T-helper 1 cell treated with Interleukin-12 subunit alpha and Interleukin-12 subunit beta and Interleukin-4 antibody, amounts not matched to agents 30 ng/mL and 1 ng/mL, for 36 hours (primary cell): Measurements from ENCODE around the gene GPR137B. TPM values are rescaled to one million over a fixed set of nuclear protein-coding genes. Genes with fewer than 3 reads are reported as not detected.
"Not testable (repeated sequence)": the region's sequence is repeated elsewhere in the genome, so short reads cannot be mapped to it uniquely, and the experiment has no call there.

Experiments used
- intact Hi-C: fragments of 100-400 bp; cut with micrococcal nuclease; formaldehyde crosslinking; loops from one replicate; pipeline ENCODE4 v1.15.1; 2024
- total RNA-seq: library from RNA; stranded (reverse); gene quantifications from 2 replicates; pipeline ENCODE4 v1.2.3, GENCODE V29; 2022

GPR137B gene
- total RNA-seq, 1 donor from 2014 or later, result 6.7 TPM

- intact Hi-C loops, result no loop called here
Observed at GRCh38 chr1:236185687-236186086, 43.3 kb downstream of the GPR137B start.

GRCh38 chr1:236186471-236186870, 44.1 kb downstream of the GPR137B start:
- intact Hi-C loops, result not testable (repeated sequence)

GRCh38 chr1:236188084-236188483, 45.7 kb downstream of the GPR137B start:
- intact Hi-C loops, result not testable (repeated sequence)

GRCh38 chr1:236193184-236193583, 50.8 kb downstream of the GPR137B start:
- intact Hi-C loops, result no loop called here

GRCh38 chr1:236200925-236201324, 58.6 kb downstream of the GPR137B start:
- intact Hi-C loops, result no loop called here

- intact Hi-C loops, result no loop called here
Observed at GRCh38 chr1:236201786-236202185, 59.4 kb downstream of the GPR137B start.

GRCh38 chr1:236204039-236204438, 61.7 kb downstream of the GPR137B start:
- intact Hi-C loops, result no loop called here

- intact Hi-C loops, result no loop called here
Observed at GRCh38 chr1:236204656-236205055, 62.3 kb downstream of the GPR137B start.

GRCh38 chr1:236206548-236206947, 64.2 kb downstream of the GPR137B start:
- intact Hi-C loops, result no loop called here

GRCh38 chr1:236207121-236207520, 64.8 kb downstream of the GPR137B start:
- intact Hi-C loops, result no loop called here

- intact Hi-C loops, result no loop called here
Observed at GRCh38 chr1:236207569-236207968, 65.2 kb downstream of the GPR137B start.

GRCh38 chr1:236209185-236209584, 66.8 kb downstream of the GPR137B start:
- intact Hi-C loops, result no loop called here

- intact Hi-C loops, result no loop called here
Observed at GRCh38 chr1:236209713-236210112, 67.4 kb downstream of the GPR137B start.

GRCh38 chr1:236211815-236212214, 69.5 kb downstream of the GPR137B start:
- intact Hi-C loops, result no loop called here

GRCh38 chr1:236213534-236213933, 71.2 kb downstream of the GPR137B start:
- intact Hi-C loops, result no loop called here

GRCh38 chr1:236214761-236215160, 72.4 kb downstream of the GPR137B start:
- intact Hi-C loops, result no loop called here

- intact Hi-C loops, result no loop called here
Observed at GRCh38 chr1:236220473-236220872, 78.1 kb downstream of the GPR137B start.

GRCh38 chr1:236222632-236223031, 80.3 kb downstream of the GPR137B start:
- intact Hi-C loops, result no loop called here

- intact Hi-C loops, result no loop called here
Observed at GRCh38 chr1:236228411-236228810, 86.1 kb downstream of the GPR137B start.

- intact Hi-C loops, result loop anchor here (1.0 kb wide), 1 partner anchor 14 kb away; no protein-coding TSS in a partner anchor
Observed at GRCh38 chr1:236235116-236235515, 92.8 kb downstream of the GPR137B start.

- intact Hi-C loops, result no loop called here
Observed at GRCh38 chr1:236239092-236239585, 96.8 kb downstream of the GPR137B start.

GRCh38 chr1:236240675-236241074, 98.3 kb downstream of the GPR137B start:
- intact Hi-C loops, result no loop called here

GRCh38 chr1:236242568-236242967, 100.2 kb downstream of the GPR137B start:
- intact Hi-C loops, result no loop called here

- intact Hi-C loops, result no loop called here
Observed at GRCh38 chr1:236247286-236247685, 104.9 kb downstream of the GPR137B start.
